ENCODE results near the gene PPP1R12C.

Gene PPP1R12C

DNA sequence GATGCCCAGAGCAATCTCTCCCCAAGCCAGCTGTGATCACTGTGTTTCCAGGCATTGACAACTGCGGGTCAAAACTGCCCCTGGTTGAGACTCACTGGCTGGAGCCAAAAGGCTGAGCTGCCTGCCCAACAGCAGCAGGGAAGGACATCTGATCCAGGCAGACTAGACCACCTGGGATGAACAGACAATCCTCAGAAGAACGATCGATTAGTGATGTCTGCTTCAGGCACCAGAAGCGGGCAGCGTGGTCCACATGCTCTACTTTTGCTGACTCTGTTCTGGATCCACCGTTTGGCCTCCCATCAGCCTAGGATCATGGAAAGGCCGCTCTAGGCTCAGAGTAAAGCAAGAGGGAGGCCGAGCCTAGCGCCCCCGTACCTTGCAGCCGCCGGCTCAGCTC lies 69.5 kb downstream of the PPP1R12C start:
- H3K23ac ChIP-seq (ENCODE audit: low read depth, low read length, poor library complexity): no peak overlapping the region
- H2BK120ac ChIP-seq (ENCODE audit: low read depth, low read length): no peak overlapping the region
- peaks cover 0 to 2% of the 10 kb centered on the region in 2 donors for H3K9me3 ChIP-seq (replicated peaks in 1 of 2; ENCODE audit: control insufficient read depth in 2 of 2, insufficient read depth in 1 of 2, low read depth in 1 of 2, low read length in 2 of 2)
- H4K8ac ChIP-seq (ENCODE audit: low read depth, low read length): no peak overlapping the region
- peaks cover 28 to 82% of the 10 kb centered on the region in 2 donors for H3K36me3 ChIP-seq (replicated peaks in 1 of 2; ENCODE audit: control insufficient read depth in 2 of 2, insufficient read depth in 2 of 2, low read length in 2 of 2)
- no peaks in the 10 kb centered on the region for H3K4me1 ChIP-seq (ENCODE audit: control insufficient read depth in 2 of 2, insufficient read depth in 1 of 2, low read depth in 1 of 2, low read length in 2 of 2)
- WGBS, 2 donors (ENCODE audit: extremely low coverage in 2 of 2, insufficient read length in 2 of 2, insufficient replicate concordance in 1 of 2): no CpG with 5 or more reads among the region's 12 CpGs
- H3K14ac ChIP-seq (ENCODE audit: low read length): peak overlapping the region; percentile 31
- H3K79me1 ChIP-seq (ENCODE audit: low read depth, low read length): no peaks in the 10 kb centered on the region
- H4K91ac ChIP-seq (ENCODE audit: low read depth, low read length, poor library complexity): no peak overlapping the region
- no peak overlapping the region for H2BK5ac ChIP-seq (ENCODE audit: low read length)
- peak overlapping the region; percentile 27 for H3K18ac ChIP-seq (ENCODE audit: low read length)
- no peak overlapping the region for H3K4me3 ChIP-seq (ENCODE audit: low read length in 2 of 2)
- peak overlapping the region; percentile 15 for H3K9ac ChIP-seq (ENCODE audit: low read depth, low read length, poor library complexity)
- no peak overlapping the region for H2AK5ac ChIP-seq (ENCODE audit: low read depth, low read length)
- H3K4ac ChIP-seq (ENCODE audit: low read length): no peak overlapping the region
- H3K4me2 ChIP-seq (ENCODE audit: insufficient read depth, low read length, poor library complexity, severe bottlenecking): no peak overlapping the region
- no peak overlapping the region for H2AFZ ChIP-seq (ENCODE audit: low read length)
- DNase-seq (ENCODE audit: low spot score): no peak
- no peak overlapping the region for H3K27ac ChIP-seq (replicated peaks; ENCODE audit: low read length)
- H3K27me3 ChIP-seq (ENCODE audit: control insufficient read depth in 3 of 3, insufficient read depth in 3 of 3, low read depth in 1 of 3, low read length in 3 of 3): no peaks in the 10 kb centered on the region
- H2BK12ac ChIP-seq (ENCODE audit: low read length): no peak overlapping the region
- H2BK15ac ChIP-seq (ENCODE audit: low read length): no peak overlapping the region

DNA sequence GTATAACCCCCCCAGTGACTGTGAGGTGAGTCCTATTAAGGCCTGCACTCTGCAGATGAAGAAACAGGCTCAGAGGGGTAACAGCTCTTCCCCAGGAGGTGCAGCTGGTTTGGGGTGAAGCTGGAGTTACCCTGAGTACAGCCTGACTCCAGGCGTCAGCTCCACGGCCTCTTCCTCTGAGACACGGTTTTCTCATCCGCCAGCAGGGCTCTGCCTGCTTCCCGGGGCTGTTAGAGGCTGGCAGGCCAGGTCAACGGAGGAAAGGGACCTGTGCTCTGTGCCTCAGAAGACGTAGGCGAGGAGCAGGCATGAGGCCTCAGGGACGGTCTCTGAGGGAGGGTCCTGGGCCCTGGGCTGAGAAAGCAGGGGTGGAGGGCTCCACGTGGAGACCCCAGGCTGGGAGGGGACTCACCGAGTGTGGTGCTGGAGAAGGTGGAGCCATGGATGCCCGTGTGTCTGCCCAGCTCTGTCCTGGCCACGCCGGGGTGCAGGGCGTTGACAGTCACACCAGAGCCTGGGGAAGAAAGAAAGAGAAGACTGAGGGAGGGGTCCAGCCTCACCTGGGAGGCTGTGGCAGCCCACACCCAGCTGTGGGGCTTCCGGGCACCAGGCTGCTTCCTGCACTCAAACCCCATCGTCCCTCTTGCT lies 70.3 kb downstream of the PPP1R12C start:
- no CpG with 5 or more reads among the region's 17 CpGs for WGBS, 2 donors (ENCODE audit: extremely low coverage in 2 of 2, insufficient read length in 2 of 2, insufficient replicate concordance in 1 of 2)
- no peak for DNase-seq (ENCODE audit: low spot score)

GRCh38 chr19:55044771-55045716 lies 72.4 kb downstream of the PPP1R12C start:
- Histone ChIP-seq H3K79me1 (ENCODE audit: low read depth, low read length) (no peaks in the 10 kb centered on the region), H3K9me3 (replicated peaks in 1 of 2; ENCODE audit: control insufficient read depth in 2 of 2, insufficient read depth in 1 of 2, low read depth in 1 of 2, low read length in 2 of 2) (peaks cover 0 to 2% of the 10 kb centered on the region in 2 donors), H3K4me1 (ENCODE audit: control insufficient read depth in 2 of 2, insufficient read depth in 1 of 2, low read depth in 1 of 2, low read length in 2 of 2) (no peaks in the 10 kb centered on the region), H4K8ac (ENCODE audit: low read depth, low read length) (no peak overlapping the region), H2BK12ac (ENCODE audit: low read length) (no peak overlapping the region), H3K27ac (replicated peaks; ENCODE audit: low read length) (no peak overlapping the region), H2BK5ac (ENCODE audit: low read length) (no peak overlapping the region), H2AFZ (ENCODE audit: low read length) (no peak overlapping the region), H3K27me3 (ENCODE audit: control insufficient read depth in 3 of 3, insufficient read depth in 3 of 3, low read depth in 1 of 3, low read length in 3 of 3) (no peaks in the 10 kb centered on the region), H3K14ac (ENCODE audit: low read length) (no peak overlapping the region), H3K23ac (ENCODE audit: low read depth, low read length, poor library complexity) (no peak overlapping the region), H3K4ac (ENCODE audit: low read length) (no peak overlapping the region), H3K4me3 (ENCODE audit: low read length in 2 of 2) (no peak overlapping the region), H2BK120ac (ENCODE audit: low read depth, low read length) (no peak overlapping the region), H4K91ac (ENCODE audit: low read depth, low read length, poor library complexity) (no peak overlapping the region), H3K4me2 (ENCODE audit: insufficient read depth, low read length, poor library complexity, severe bottlenecking) (no peak overlapping the region), H3K18ac (ENCODE audit: low read length) (no peak overlapping the region), H2AK5ac (ENCODE audit: low read depth, low read length) (peak overlapping the region; percentile 46), H3K36me3 (replicated peaks in 1 of 2; ENCODE audit: control insufficient read depth in 2 of 2, insufficient read depth in 2 of 2, low read length in 2 of 2) (peaks cover 25 to 81% of the 10 kb centered on the region in 2 donors), H2BK15ac (ENCODE audit: low read length) (no peak overlapping the region), H3K9ac (ENCODE audit: low read depth, low read length, poor library complexity) (no peak overlapping the region)
- WGBS, 2 donors (ENCODE audit: extremely low coverage in 2 of 2, insufficient read length in 2 of 2, insufficient replicate concordance in 1 of 2): no CpG with 5 or more reads among the region's 30 CpGs
- no peak for DNase-seq (ENCODE audit: low spot score)

More for the DNA sequence above, 70.3 kb downstream of the PPP1R12C start:
- no peak overlapping the region for H2BK120ac ChIP-seq (ENCODE audit: low read depth, low read length)
- no peak overlapping the region for H3K4ac ChIP-seq (ENCODE audit: low read length)
- H3K27me3 ChIP-seq (ENCODE audit: control insufficient read depth in 3 of 3, insufficient read depth in 3 of 3, low read depth in 1 of 3, low read length in 3 of 3): no peaks in the 10 kb centered on the region
- H3K4me2 ChIP-seq (ENCODE audit: insufficient read depth, low read length, poor library complexity, severe bottlenecking): no peak overlapping the region
- H2BK15ac ChIP-seq (ENCODE audit: low read length): no peak overlapping the region
- no peak overlapping the region for H2BK12ac ChIP-seq (ENCODE audit: low read length)
- no peak overlapping the region for H3K18ac ChIP-seq (ENCODE audit: low read length)
- H3K36me3 ChIP-seq (replicated peaks in 1 of 2; ENCODE audit: control insufficient read depth in 2 of 2, insufficient read depth in 2 of 2, low read length in 2 of 2): peaks cover 32 to 88% of the 10 kb centered on the region in 2 donors
- H2AK5ac ChIP-seq (ENCODE audit: low read depth, low read length): peak overlapping the region; percentile 25
- H3K9ac ChIP-seq (ENCODE audit: low read depth, low read length, poor library complexity): no peak overlapping the region
- H2AFZ ChIP-seq (ENCODE audit: low read length): no peak overlapping the region
- no peak overlapping the region for H3K4me3 ChIP-seq (ENCODE audit: low read length in 2 of 2)
- no peaks in the 10 kb centered on the region for H3K79me1 ChIP-seq (ENCODE audit: low read depth, low read length)
- peak overlapping the region; percentile 55 for H3K23ac ChIP-seq (ENCODE audit: low read depth, low read length, poor library complexity)
- H2BK5ac ChIP-seq (ENCODE audit: low read length): peak overlapping the region; percentile 19
- no peak overlapping the region for H3K27ac ChIP-seq (replicated peaks; ENCODE audit: low read length)
- no peak overlapping the region for H4K8ac ChIP-seq (ENCODE audit: low read depth, low read length)
- no peaks in the 10 kb centered on the region for H3K4me1 ChIP-seq (ENCODE audit: control insufficient read depth in 2 of 2, insufficient read depth in 1 of 2, low read depth in 1 of 2, low read length in 2 of 2)
- no peak overlapping the region for H3K14ac ChIP-seq (ENCODE audit: low read length)
- no peak overlapping the region for H4K91ac ChIP-seq (ENCODE audit: low read depth, low read length, poor library complexity)
- H3K9me3 ChIP-seq (replicated peaks in 1 of 2; ENCODE audit: control insufficient read depth in 2 of 2, insufficient read depth in 1 of 2, low read depth in 1 of 2, low read length in 2 of 2): peaks cover 0 to 2% of the 10 kb centered on the region in 2 donors

GRCh38 chr19:55044286-55044685 lies 73.2 kb downstream of the PPP1R12C start:
- no peak overlapping the region for H3K4me3 ChIP-seq (ENCODE audit: low read length in 2 of 2)
- no peak overlapping the region for H3K23ac ChIP-seq (ENCODE audit: low read depth, low read length, poor library complexity)
- H3K36me3 ChIP-seq (replicated peaks in 1 of 2; ENCODE audit: control insufficient read depth in 2 of 2, insufficient read depth in 2 of 2, low read length in 2 of 2): peaks cover 25 to 76% of the 10 kb centered on the region in 2 donors
- no peak overlapping the region for H2BK120ac ChIP-seq (ENCODE audit: low read depth, low read length)
- DNase-seq (ENCODE audit: low spot score): no peak
- no peak overlapping the region for H2BK15ac ChIP-seq (ENCODE audit: low read length)
- no peak overlapping the region for H2BK5ac ChIP-seq (ENCODE audit: low read length)
- H2AFZ ChIP-seq (ENCODE audit: low read length): no peak overlapping the region
- no peak overlapping the region for H4K8ac ChIP-seq (ENCODE audit: low read depth, low read length)
- no peak overlapping the region for H4K91ac ChIP-seq (ENCODE audit: low read depth, low read length, poor library complexity)
- H2BK12ac ChIP-seq (ENCODE audit: low read length): no peak overlapping the region
- no peak overlapping the region for H3K14ac ChIP-seq (ENCODE audit: low read length)
- no peak overlapping the region for H3K27ac ChIP-seq (replicated peaks; ENCODE audit: low read length)
- no peaks in the 10 kb centered on the region for H3K4me1 ChIP-seq (ENCODE audit: control insufficient read depth in 2 of 2, insufficient read depth in 1 of 2, low read depth in 1 of 2, low read length in 2 of 2)
- no peak overlapping the region for H3K9ac ChIP-seq (ENCODE audit: low read depth, low read length, poor library complexity)
- no peaks in the 10 kb centered on the region for H3K27me3 ChIP-seq (ENCODE audit: control insufficient read depth in 3 of 3, insufficient read depth in 3 of 3, low read depth in 1 of 3, low read length in 3 of 3)
- H3K9me3 ChIP-seq (replicated peaks in 1 of 2; ENCODE audit: control insufficient read depth in 2 of 2, insufficient read depth in 1 of 2, low read depth in 1 of 2, low read length in 2 of 2): peaks cover 0 to 2% of the 10 kb centered on the region in 2 donors
- H3K4ac ChIP-seq (ENCODE audit: low read length): no peak overlapping the region
- no peak overlapping the region for H2AK5ac ChIP-seq (ENCODE audit: low read depth, low read length)
- no peak overlapping the region for H3K18ac ChIP-seq (ENCODE audit: low read length)
- no CpG with 5 or more reads among the region's 5 CpGs for WGBS, 2 donors (ENCODE audit: extremely low coverage in 2 of 2, insufficient read length in 2 of 2, insufficient replicate concordance in 1 of 2)
- no peaks in the 10 kb centered on the region for H3K79me1 ChIP-seq (ENCODE audit: low read depth, low read length)
- H3K4me2 ChIP-seq (ENCODE audit: insufficient read depth, low read length, poor library complexity, severe bottlenecking): no peak overlapping the region
